Urinary bladder (tissue), 4 donors: ENCODE results near the gene SP140L. TPM values are rescaled to one million over a fixed set of nuclear protein-coding genes. Genes with fewer than 3 reads are reported as not detected.

Source experiments
- DNase-seq: peaks from one replicate; pipeline ENCODE4 v3.0.0-alpha.2; 2015; ENCODE audit errors: extremely low spot score
- H3K27ac ChIP-seq: one replicate; pipeline ENCODE4 v1.5.1; 2013; ENCODE audit warnings: low read depth, mild to moderate bottlenecking, moderate library complexity
- H3K36me3 ChIP-seq: one replicate; pipeline ENCODE4 v1.6.1; 2013; ENCODE audit warnings: mild to moderate bottlenecking, moderate library complexity; ENCODE audit not compliant: insufficient read depth
- H3K4me1 ChIP-seq: one replicate; pipeline ENCODE4 v1.6.1; 2013; ENCODE audit warnings: mild to moderate bottlenecking, moderate library complexity; ENCODE audit not compliant: insufficient read depth
- H3K4me3 ChIP-seq: one replicate; pipeline ENCODE4 v1.5.1; 2013; ENCODE audit warnings: low read depth, low read length
- WGBS: extraction: QIAGEN DNeasy Blood & Tissue Kit; methylation state at CpG from one replicate; pipeline ENCODE4 v1.1.7; 2013; 5-methylcytosine and 5-hydroxymethylcytosine counted together
- polyA plus RNA-seq: library from polyadenylated mRNA; stranded (reverse); fragments of 200-250 nt; gene quantifications from one replicate; pipeline ENCODE4 v1.2.3, GENCODE V29; 2013
- total RNA-seq: library from RNA; depleted of rRNA; stranded (reverse); fragments of >200 nt; gene quantifications from one replicate; pipeline ENCODE4 v1.2.3, GENCODE V29; 2014
- donor health status: healthy with polysubstance abuse.
- donor health status: healthy.

The SP140L gene
- total and polyA plus RNA-seq, 2 donors = 10.4 to 16.8 TPM

DNA sequence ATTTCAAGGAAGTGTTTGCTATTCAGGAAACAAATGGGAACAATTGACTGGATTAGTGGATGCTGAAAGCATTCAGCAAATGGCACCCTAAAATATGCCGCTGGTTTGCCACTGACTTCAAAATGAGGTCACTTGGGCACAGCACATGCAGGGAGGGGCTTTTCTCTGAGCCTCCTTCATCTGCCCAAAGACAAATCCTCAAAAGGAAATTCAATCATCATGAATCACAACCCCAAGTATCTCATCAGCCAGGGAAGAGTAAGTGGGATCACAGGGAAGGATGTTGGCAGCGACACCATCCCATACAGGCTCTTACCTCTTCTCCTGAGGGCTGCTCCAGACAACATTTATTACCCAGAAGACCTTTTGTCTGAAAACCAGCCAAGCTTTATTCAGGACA lies 14.4 kb upstream of the SP140L start:
- 87% methylated on average over 2 of the region's 2 CpGs for WGBS
- H3K4me1 ChIP-seq = no peaks in the 10 kb centered on the region
- H3K36me3 ChIP-seq = no peaks in the 10 kb centered on the region
- no peak overlapping the region for H3K27ac ChIP-seq
- DNase-seq = no peak
- no peak overlapping the region for H3K4me3 ChIP-seq

DNA sequence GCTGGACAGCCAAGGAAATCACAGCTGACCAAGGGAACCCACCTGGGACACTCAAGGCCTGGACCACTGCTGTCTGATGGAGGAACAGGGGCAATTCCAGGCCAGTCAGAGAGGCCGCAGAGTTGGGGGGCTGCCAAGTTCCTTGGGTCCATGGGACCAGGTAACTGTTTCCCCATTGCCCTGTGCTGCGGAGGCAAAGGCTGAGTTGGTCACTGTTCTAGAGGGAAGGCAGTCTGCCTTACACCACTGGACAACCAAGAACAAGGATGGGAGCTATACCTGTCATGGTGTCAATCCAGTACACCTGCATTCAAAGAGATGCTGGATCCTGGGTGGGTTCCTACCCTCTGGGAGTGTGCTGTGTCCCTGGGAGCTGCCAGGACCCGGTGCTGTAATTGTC lies 9.6 kb upstream of the SP140L start:
- DNase-seq = no peak
- WGBS = 89% methylated on average over 3 of the region's 3 CpGs
- Histone ChIP-seq H3K27ac (no peak overlapping the region), H3K4me1 (no peaks in the 10 kb centered on the region), H3K4me3 (no peak overlapping the region), H3K36me3 (no peaks in the 10 kb centered on the region)

DNA sequence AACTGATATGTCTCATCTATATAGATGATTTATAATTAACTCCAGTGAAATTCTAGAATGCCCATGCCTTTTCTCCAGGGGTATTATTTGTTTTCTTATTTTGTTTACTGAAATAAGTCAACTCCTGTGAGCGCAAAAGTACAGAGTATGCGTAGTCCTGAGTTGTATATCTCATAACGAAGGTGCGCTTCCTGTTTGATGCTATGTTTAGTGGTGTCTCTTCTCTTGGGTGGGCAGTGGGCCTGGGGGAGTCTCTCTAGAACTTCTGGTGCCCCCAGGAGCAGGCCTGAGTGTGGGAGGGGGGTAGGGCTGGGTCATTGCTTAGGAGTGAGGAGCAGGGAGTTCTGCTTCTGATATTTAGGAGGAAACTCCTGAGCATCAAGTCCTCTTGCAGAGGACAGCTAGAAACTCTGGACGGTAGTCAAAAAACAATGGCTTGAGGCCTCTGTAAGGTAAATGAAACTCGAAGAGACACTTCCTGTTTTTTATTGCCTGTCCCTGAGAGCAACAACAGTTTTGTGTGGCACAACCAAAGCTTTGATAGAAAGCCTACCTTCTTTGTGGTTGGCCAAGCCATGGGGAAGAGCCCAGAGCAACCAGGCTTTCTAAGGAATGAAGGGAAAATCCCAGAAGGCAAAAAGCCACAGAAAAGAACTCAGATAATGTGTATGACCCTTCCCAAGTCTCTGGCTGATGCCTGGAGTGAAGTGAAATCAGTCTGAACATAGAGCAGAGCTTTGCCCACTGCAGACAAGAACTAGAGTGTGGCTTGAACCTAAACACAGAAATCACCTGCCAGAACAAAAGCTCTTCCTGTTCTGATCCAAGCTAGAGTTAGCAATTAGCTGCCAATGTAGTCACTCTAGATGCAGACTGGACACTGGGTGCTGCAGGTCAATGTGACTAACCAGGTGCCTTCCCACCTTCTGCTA lies 8.5 kb upstream of the SP140L start:
- Histone ChIP-seq H3K4me1 (no peaks in the 10 kb centered on the region), H3K27ac (no peak overlapping the region), H3K4me3 (no peak overlapping the region), H3K36me3 (no peaks in the 10 kb centered on the region)
- 67% methylated on average over 6 of the region's 6 CpGs for WGBS
- DNase-seq = no peak

DNA sequence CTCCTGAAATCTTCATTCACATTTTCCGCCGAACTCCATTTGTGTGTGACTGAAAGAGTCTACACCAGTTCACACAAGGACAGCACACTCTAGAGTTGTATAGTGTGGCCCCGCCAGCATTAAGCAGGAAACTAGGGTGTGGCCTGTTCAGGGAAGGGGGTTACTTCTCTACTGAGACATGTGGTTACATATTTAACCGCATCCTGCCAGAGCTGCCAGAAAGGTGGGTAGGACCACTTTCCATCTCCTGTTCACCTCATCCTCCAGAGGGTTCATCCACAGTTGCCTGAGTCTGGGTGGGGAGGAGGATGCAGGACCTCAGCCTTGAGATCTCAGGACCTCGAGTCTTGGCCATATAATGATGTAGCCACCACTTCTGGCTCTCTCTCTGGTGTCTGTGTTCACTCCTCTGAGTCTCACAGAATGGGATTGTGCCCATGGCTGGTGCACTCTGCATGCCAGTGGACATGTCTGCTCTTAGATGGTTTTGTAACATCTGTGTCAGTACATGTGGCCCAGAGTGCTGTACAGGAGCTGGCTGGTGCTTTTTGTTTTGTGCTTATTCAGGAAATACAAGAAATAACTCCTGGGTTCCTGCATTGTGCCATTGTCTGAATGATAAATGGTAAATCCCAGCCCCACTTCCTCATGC lies 7.7 kb upstream of the SP140L start:
- no peaks in the 10 kb centered on the region for H3K4me1 ChIP-seq
- H3K27ac ChIP-seq = no peak overlapping the region
- H3K36me3 ChIP-seq = no peaks in the 10 kb centered on the region
- no peak overlapping the region for H3K4me3 ChIP-seq
- 76% methylated on average over 5 of the region's 5 CpGs for WGBS
- no peak for DNase-seq

DNA sequence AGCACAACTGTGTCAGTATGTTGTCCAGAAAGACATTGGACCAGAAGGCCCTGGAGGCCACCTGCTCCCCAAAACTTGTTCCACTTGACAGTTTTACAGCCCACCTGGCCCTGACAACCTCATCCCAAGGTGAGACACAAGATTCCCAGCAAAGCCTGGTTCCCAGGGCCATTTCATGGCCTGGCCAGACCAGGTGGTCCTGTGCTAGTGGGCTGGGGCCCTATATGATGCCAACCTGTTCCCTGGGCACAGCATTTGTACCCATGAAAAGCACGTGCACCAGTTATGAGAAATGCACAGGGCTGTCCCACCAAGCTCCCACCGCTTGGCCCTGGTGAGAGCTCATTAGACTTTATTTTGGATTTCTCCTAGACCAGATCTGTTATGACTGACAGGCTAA lies 6.0 kb upstream of the SP140L start:
- DNase-seq = no peak
- Histone ChIP-seq H3K36me3 (no peaks in the 10 kb centered on the region), H3K4me3 (no peak overlapping the region), H3K4me1 (no peaks in the 10 kb centered on the region), H3K27ac (no peak overlapping the region)
- WGBS = 89% methylated on average over 2 of the region's 2 CpGs

DNA sequence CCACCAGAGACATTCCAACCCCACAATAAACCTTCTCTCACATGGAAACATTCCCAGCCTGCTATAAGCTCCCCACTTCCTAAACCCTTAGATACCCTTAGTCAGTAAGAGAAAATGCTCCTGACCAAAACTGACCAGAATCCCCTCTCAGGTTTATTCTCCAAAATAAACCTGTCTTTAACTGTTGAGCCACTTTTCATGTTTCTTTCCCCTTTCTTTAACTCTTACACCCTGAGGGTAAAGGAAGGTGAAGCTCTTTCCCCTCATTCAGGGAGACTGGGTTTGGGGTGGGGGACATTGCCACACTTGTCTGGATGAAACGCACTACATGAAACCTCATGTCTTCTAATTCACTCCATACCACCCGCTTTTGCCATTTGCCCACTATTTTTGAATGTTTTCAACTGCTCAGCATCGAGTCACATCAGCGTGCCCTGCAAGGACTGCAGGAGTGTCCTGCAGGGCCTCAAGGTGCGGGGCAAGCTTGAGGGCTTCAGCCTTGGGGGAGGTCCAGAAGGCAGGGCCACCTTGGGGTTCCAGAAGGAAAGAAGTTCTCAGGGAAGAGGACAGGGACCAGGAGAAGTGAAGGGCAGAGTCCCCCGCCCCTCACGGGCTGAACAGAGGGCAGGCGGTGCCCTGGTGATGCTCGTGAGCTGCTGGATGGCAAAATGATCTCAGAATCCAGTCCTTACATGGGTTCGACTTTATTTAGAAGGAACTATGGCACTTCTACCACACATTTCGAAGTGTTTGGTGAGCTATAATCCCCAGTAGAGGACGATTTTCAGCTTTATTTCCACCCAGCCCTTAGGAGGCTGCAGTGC lies 4.2 kb upstream of the SP140L start:
- Histone ChIP-seq H3K4me1 (no peaks in the 10 kb centered on the region), H3K4me3 (no peak overlapping the region), H3K27ac (no peak overlapping the region), H3K36me3 (no peaks in the 10 kb centered on the region)
- 87% methylated on average over 12 of the region's 12 CpGs for WGBS
- DNase-seq = no peak

DNA sequence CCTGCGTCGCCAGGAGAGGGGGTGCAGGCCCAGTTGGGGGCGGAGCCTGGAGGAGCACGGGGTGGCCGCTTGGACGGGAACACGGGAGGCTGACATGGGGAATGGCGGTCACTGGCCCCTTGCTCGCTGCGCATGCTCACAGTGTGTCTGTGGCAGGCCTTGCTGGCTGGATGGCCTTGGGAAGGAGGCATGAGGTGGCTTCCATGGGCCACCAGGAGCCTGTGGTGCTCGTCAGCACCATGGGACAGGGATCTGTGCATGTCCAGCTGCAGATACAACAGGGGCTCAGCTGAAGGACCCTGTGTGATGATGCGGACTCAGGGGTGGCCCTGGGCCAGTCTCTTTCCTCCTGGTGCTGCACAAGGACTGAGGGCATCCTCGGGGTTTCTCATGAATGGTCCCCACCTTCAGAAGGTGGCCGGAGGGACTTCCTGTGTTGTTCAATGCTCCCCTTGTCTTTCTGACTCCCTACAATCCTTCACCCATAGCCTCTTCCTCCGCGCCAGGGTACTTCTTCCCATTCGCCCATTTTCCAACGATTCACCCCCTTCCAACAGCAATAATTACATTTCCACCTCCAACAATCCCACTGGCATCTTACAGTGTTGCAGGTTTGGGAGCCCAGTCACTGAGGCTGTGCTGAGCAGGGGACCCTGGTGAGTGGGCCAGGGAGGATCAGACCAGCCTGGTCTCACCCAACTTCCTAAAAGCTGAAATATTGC lies 3.4 kb upstream of the SP140L start:
- DNase-seq = no peak
- WGBS = 90% methylated on average over 18 of the region's 18 CpGs
- Histone ChIP-seq H3K4me1 (no peaks in the 10 kb centered on the region), H3K4me3 (no peak overlapping the region), H3K36me3 (no peaks in the 10 kb centered on the region), H3K27ac (no peak overlapping the region)

DNA sequence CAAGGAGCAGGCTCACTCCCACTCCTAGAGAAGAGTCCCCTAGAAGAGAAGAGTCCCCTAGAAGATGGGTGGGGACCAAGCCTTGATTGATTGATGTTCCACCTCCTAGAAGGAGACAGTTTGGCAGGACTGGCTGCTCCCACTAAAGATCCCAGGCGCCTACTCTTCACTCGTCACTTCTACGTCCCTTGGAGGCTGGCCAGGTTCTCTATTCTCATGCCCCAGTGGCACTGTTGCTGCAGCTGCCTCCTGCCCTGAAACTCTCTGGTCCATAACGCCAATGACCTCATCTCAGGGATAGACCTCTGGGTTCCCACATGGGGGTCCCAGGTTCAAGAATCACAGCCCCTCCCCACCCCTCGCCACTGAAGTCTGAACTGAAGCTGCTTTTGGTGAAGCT lies 2.5 kb upstream of the SP140L start:
- H3K27ac ChIP-seq = no peak overlapping the region
- DNase-seq = no peak
- no peak overlapping the region for H3K4me3 ChIP-seq
- no peaks in the 10 kb centered on the region for H3K36me3 ChIP-seq
- no peaks in the 10 kb centered on the region for H3K4me1 ChIP-seq
- 83% methylated on average over 5 of the region's 5 CpGs for WGBS

DNA sequence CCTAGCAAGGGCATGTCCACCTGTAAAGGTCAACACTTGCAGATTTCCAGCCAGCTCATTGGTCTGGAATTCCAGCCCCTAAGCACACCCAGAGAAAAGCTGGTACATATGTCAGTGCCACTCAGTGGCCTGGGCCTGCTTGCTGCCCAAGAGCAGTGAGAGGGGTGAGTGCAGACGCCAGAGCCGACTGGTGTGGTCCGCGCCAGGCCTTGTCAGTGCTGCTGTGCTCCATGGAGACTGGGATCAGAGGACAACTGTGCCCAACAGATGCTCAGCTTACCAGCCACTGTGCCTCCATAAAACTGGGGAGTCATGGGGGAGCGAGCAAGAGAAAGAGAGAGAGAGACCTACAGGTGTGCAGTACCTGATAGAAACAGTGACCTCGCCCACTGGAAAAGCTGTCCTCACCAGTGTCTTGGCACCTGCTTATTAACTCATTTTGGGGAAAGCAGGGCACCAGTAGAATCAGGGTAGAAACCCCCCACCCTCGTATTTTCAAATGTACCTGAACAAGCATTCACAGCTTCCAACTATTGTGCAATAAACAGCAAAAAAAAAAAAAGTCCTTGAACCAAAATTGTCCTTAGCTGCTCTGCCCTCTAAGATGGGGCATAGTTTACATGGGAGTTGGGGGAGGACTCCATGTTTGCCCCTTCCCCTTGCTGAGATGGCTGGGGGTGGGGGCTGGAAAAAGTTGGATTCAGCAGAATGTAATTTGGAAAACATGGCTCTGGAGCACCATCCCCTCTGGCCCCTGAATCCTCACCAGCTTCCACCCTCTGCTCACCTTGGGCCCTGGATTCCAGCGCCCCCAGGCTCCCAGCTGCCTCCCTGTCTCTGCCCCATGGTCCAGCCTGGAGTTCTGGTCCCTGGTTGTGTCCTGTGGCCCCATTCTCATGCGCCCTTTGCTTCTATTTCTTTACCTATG lies 1.4 kb upstream of the SP140L start:
- H3K4me1 ChIP-seq = no peaks in the 10 kb centered on the region
- H3K4me3 ChIP-seq = no peak overlapping the region
- H3K36me3 ChIP-seq = no peaks in the 10 kb centered on the region
- 90% methylated on average over 9 of the region's 9 CpGs for whole genome bisulfite sequencing
- DNase-seq = no peak
- H3K27ac ChIP-seq = no peak overlapping the region

DNA sequence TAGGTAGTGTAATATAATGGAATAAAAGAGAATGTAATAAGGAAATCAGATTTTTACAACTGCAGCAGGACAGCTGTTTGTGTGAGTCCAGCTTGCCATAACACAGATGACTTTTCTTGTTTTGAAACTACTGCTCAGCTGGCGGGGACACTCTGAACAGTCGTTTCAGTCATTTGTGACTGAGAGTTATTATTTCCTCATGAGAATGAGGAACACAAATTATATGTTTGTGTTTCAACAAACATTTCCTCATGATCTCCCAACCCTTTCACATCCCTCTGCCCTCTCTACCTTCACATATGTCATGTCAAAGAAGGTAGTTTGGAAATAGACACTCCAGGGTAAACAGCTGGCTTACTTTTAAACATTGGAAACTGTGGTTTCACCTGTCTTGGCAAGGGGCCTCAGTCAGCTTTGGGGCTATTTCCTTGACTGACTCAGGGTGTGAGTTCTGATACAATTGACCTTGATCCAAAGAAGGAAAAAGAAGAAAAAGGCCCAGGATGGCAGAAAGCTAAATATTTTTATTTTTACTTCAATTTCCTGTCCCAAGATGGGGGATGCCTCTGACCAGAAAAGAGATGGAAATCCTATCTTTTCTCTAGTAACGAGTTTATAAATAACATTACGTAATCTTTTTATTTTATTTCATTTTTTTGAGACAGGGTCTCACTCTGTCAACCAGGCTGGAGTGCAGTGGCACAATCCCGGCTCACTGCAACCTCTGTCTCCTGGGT lies 593 bp downstream of the SP140L start:
- 58% methylated on average over 5 of the region's 5 CpGs for WGBS
- peak overlapping the region; percentile 53 for H3K27ac ChIP-seq
- no peaks in the 10 kb centered on the region for H3K4me1 ChIP-seq
- H3K4me3 ChIP-seq = peak overlapping the region; percentile 49
- H3K36me3 ChIP-seq = peaks cover 1% of the 10 kb centered on the region
- no peak for DNase-seq

DNA sequence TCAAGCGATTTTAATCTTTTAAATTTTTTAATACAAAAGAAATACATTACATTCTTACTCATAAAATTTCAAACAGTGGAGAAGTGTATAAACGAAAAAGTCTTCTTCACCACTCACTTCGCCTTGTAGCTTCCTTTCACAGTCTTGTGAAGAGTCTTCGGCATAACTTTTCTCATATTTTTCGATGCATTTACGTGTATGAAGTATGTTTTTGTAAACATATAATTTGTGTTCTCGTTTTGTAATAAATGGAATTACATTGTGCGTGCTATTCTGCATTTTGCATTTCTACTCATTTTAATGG lies 1.1 kb downstream of the SP140L start:
- Histone ChIP-seq H3K27ac (no peak overlapping the region), H3K4me3 (peak overlapping the region; percentile 49), H3K36me3 (peaks cover 1% of the 10 kb centered on the region), H3K4me1 (no peaks in the 10 kb centered on the region)
- DNase-seq = no peak
- WGBS = 81% methylated on average over 8 of the region's 8 CpGs

DNA sequence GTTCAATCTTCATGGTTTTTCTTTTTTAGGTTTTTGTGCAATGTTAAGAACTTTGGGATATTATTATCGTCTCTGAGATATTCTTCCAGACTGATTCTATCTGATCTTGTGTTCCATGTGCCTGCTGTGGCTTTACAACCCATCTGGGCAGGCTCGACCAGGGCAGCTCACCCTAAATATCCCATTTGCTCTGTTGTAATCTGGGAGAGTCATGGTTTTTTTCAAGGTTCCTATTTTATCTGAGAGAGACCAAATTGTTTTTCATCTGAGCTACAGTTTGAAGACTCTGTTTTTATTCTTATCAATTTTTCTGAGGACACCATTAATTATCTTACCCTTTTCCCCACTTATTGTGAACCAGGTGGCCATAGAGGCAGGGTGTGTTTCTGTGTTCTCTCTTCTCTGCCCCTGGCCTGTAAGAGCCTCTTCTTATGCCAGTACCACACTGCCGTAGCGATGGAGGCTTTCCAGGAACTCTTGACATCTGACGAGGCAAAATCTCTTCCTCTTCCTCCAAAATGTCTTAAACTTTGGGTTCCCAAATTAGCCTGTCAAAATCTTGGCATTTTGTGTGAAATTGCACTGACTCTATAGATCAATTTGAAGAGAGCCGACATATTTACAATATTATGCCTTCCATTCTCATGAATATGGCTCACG lies 3.1 kb downstream of the SP140L start:
- 82% methylated on average over 7 of the region's 7 CpGs for WGBS
- no peaks in the 10 kb centered on the region for H3K4me1 ChIP-seq
- DNase-seq = no peak
- H3K4me3 ChIP-seq = no peak overlapping the region
- no peak overlapping the region for H3K27ac ChIP-seq
- H3K36me3 ChIP-seq = peaks cover 4% of the 10 kb centered on the region
